Frontal cortex (tissue), 4 donors: ENCODE data around the gene HES4. TPM values are rescaled to one million over a fixed set of nuclear protein-coding genes. Genes with fewer than 3 reads are reported as not detected.
"Not testable (repeated sequence)": the region's sequence is repeated elsewhere in the genome, so short reads cannot be mapped to it uniquely, and the experiment has no call there.

Experiments
- DNase-seq, 2 donors: peaks; one replicate each; pipeline ENCODE4 v3.0.0; 2012; ENCODE audit warnings: low spot score in 2 of 2
- FAIRE-seq: peaks from 2 replicates; lab custom pipeline; 2012; peaks lifted over from hg19 to GRCh38; lab: Jason Lieb, UNC
- total RNA-seq: library from RNA; depleted of rRNA; stranded (reverse); fragments of >200 nt; gene quantifications from one replicate; pipeline ENCODE4 v1.2.3, GENCODE V29; 2014
- donor health status: control.
- donor health status: control.
- donor health status: control.

Gene HES4
- total RNA-seq, 1 donor from 2014 or later = 20.0 TPM

DNA sequence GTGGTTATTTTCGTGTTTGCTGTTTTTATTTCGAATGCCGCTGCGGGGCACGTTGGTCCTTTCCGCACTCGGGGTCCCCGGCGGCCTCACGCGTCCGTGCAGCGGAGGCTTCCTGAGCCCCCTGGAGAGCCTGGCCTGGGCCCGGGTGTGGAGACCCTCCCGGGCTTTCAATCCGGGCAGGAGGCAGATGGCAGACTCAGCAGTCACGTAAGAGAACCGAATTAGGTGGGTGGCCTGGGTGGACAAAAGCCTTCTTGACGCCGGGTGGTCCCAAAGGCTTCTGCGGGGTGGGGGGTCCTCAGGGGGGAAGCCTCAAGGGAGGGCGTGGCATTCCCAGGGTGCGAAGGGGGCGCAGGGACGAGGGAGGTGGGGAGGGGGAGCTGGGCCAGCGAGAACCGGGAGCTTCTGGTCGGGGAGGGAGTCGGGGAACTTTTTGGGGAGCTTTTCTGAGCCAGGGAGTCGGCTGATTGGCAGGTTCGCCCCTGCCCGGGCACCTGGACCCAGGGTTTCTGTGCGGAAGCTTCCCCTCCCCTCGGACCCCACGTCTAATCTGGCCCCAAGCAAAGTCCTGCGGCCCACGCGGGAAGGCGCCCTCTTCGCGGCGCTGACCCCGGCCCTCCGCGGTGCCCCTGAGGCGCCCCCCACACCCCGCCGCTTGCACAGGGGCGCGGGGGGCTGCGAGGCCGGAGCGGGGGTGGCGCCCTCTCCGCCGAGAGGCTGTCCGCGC, 1.3 kb upstream of the HES4 start:
- DNase-seq = peak in 1 of 2 donors; percentile 54

DNA sequence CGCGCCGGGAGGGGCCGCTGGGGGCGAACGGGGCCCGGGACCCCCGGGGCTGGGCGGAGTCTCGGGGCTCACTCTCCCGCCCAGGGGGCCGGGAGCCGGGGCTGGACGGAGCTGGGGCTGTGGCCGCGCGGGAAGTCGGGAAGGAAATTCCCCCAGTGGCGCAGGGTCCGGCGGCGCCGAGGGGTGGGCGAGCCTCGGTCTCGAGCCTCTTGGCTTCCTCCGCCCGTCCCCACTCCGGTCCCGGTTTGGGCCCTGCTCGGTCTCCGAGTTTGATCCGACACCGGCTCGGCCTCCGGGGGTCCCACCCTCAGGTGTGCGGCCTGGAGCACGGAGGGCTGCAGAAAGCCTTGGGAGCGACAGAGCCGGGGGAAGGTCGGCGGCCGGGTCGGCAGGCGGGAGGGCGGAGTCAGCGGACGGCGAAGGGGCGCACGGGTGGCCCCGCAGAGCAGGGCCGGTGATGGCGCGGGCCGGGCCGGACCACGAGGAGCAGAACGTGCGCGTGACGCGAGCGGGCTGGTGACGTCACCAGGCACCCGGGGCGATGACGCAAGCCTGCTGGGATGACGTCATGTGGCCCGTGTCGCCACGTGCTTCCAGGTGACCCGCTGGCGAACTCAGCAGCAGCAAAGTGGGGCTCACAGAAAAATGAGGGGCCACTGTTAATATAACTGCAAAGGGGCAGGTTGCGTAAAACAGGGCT, 610 bp upstream of the HES4 start:
- FAIRE-seq (no peak), DNase-seq (peak; percentile 85 to 94)

More for the DNA sequence above, 1.3 kb upstream of the HES4 start:
- FAIRE-seq = no peak

DNA sequence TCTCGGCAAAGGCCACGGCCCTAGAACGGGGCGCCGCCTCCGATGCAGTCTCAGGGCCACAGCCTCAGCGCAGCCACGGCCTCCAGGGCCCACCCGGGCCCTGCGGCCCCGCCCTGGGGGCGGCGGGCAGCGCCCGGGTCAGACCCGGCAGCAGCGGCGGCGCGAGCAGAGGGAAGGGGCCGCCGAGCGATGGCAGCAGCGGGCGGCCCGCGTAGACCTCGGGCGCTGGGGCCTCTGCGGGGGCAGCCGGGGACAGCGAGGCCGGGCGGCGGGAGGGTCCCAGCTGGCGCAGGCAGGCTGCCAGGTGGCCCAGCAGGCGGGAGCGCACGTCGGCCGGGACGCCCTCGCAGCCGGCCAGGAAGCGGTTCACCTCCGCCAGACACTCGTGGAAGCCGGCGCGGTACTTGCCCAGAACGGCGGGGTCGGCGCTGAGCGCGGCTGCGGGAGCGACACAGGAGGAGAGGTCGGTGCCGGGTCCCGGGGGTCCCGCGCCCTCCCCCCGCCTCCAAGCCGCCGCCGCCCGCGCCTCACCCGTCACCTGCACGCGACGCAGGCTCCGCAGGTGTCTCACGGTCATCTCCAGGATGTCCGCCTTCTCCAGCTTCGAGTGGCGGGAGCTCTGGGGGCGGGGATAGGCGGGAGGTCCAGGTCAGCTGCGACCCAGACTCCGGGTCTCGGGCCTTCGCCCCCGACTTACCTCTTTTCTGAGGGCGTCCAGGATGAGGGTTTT, 737 bp downstream of the HES4 start:
- FAIRE-seq (no peak), DNase-seq (peak in 1 of 2 donors; percentile 65)

DNA sequence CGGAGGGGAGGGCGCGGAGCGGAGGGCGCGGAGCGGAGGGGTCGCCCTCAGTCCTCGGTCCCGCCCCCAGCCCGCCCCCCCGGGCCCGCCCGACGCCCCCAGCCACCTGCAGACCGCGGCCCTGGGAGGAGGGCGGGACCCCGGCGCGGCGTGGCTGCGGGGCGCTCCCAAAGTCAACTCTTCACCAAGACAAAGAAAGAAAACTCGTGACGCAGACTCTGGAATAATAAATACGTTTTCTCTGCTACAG, 1.2 kb downstream of the HES4 start:
- FAIRE-seq (no peak), DNase-seq (no peak)

DNA sequence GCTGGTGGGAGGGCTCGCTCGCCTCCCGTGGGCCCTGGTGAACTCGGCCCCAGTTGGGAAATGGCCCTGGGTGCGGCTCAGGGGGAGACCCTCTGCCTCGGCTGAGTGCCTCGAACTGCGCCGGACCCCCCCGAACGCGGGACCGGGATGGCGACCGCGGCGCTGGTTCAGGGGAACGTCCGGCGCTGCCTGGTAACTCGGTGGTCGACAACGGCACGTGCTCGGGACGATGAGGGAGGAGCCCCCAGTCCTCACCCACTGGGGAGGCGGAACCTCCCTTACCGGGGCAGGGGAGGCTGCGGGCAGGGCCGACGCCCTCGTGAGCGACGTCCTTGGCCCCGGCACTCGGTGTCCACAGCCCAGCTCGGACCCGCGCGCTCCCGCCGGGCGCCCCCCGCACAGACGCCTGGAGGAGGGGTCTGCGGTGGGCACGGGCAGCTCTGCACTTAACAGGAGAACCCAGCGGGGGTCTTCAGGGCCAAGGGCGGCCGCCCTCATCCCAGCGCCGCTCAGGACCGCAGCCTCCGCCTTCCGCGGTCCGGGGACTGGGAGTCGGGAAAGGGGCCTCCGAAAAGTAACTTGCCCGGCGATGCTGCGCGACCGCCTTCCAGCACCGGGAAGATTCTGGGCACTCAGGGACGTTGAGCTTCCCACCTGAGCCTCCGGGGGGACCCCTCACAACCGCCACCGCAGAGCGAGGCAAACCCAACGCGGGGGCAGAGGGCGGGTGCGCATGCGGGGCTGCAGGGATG, 1.7 kb downstream of the HES4 start:
- FAIRE-seq = no peak

DNA sequence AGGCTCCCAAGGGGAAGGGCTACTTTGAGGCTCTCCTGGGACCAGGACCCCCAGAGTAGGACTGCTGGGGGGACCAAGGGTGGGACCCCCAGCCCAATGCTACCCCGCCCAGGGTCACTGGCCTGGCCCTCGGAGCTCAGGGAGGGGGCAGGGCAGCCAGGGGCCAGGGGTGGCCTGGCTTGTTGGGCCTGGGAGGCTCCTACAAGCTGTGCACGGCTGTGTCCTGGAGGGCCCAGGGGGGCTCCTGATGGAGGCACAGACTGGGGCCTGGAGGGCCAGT, 2.2 kb downstream of the HES4 start:
- DNase-seq (no peak), FAIRE-seq (no peak)

More for the DNA sequence above, 1.7 kb downstream of the HES4 start:
- DNase-seq = peak in 1 of 2 donors; percentile 37

DNA sequence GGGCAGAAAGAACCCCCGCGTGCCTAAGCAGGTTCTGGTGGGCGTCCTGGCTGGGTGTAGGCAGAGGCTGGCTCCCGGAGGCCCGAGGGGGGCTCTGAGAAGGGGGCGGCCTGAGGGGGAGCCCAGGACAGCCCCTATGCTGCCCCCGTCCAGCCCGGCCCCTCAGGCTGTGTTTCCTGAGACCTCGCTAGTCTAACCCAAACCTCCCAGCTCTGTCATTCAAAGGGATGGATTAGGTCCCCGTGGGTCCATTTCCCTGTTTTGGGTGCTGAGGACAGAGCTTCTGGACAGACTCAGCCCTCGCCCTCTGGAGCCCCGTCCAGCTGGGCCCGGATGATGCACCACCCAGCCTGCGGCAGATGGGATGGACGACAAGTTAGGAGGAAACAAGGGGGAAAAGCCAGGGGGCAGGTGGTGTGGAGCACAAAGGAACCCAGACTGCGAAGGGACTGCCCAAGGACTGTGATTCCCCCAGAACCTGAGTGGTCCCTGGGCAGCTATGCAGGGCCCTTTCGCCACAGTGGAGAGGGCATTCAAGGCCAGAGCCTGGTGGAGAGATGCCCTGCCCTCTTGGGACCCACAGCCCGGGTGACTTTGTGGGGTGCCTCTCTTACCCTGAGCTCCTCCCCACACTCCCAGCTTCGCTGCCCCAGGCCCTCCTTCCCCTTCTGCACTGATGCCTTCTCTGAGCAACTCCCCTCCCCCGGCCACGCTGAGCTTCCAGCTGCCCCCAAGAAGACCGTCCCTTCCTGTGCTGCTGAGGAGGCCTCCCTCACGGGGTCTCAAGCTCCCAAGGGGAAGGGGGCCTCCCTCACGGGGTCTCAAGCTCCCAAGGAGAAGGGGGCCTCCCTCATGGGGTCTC, 2.8 kb downstream of the HES4 start:
- FAIRE-seq = no peak
- DNase-seq = no peak

DNA sequence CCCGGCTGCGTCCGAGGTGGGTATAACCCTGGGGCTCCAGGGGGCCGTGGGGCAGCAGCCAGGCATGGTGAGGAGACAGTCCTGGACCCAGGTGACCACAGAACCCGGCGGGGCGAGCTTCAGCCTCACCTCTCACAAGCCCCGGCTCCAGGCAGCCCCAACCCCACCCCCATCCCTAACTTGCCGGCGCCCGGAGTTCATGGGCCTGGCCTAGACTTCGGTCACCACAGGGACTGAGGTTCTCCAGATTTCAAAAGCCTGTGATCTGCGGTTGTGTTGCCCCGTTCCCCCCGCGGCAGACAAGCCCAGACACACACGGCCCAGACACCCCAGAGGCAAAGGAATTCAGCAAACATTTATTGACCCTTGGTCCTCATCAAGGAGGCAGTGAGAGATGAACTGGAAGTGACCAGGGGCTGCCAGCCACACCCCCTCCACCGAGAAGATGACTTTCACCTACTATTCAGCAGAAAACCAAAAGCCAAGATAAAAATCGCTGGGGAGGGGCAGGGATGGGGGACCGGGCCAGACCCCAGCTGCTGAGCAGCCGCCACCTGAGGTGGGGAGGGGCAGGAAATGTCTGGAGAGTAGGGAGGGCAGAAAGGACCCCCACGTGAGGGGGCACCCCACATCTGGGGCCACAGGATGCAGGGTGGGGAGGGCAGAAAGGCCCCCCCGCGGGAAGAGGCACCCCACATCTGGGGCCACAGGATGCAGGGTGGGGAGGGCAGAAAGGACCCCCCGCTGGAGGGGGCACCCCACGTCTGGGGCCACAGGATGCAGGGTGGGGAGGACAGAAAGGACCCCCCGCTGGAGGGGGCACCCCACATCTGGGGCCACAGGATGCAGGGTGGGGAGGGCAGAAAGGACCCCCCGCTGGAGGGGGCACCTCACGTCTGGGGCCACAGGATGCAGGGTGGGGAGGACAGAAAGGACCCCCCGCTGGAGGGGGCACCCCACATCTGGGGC, 3.9 kb downstream of the HES4 start:
- DNase-seq = no peak
- FAIRE-seq = no peak

DNA sequence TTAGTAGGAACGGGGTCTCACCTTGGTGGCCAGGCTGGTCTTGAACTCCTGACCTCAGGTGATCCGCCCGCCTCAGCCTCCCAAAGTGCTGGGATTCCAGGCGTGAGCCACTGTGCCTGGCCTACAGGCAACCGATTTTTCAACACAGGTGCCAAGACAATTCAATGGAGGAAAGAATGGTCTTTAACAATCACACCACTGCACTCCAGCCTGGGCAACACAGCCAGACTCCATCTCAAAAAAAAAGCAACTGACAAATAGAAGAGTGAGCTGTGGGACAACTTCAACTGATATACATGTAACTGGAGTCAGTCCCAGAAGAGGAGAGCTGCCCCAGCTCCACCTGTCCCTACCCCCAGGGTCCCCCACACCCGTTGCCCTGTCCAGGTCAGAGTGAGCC, 5.4 kb downstream of the HES4 start:
- DNase-seq, FAIRE-seq: not testable (repeated sequence)

DNA sequence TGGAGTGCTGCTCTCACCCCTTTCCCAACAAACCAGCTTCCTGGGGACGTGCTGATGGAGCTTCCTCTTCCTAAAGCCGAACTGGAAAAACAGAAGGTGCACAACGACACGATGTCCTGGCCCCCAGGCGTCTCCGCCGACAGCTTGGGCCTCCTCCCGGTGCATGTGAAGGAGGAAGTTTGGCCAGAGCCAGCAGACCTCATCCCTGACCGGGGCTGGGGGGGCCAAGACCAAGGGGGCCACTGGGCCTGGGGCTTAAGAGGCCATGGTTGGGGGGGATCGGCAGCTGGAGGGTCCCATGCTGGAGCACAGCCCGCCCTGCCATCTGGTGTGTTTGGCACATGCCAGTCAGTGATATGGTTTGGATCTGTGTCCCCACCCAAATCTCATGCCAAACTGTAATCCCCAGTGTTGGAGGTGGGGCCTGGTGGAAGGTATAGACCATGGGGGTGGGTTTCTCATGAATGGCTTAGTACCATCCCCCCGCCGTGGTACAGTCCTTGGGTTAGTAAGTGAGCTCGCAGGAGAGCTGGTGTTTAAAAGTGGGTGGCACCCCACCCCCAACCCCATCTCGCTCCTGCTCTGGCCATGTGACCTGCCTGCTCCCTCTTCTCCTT, 6.4 kb downstream of the HES4 start:
- no peak for FAIRE-seq
- DNase-seq = no peak

DNA sequence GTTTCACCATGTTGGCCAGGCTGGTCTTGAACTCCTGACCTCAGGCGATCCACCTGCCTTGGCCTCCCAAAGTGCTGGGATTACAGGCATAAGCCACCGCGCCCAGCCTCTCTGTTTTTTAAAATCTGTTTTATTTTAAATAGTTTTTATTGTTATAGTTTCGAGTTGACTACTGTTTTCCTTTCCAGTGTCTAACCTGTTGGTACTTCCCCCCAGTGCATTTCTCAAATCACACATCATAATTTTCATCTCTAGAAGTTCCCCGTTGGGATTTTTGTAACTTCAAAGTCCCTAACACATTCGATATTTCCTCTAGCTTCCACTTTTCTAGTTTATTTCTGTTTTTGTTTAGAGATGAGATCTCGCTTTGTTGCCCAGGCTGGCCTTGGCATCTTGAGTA, 7.5 kb downstream of the HES4 start:
- FAIRE-seq = no peak
- no peak for DNase-seq

DNA sequence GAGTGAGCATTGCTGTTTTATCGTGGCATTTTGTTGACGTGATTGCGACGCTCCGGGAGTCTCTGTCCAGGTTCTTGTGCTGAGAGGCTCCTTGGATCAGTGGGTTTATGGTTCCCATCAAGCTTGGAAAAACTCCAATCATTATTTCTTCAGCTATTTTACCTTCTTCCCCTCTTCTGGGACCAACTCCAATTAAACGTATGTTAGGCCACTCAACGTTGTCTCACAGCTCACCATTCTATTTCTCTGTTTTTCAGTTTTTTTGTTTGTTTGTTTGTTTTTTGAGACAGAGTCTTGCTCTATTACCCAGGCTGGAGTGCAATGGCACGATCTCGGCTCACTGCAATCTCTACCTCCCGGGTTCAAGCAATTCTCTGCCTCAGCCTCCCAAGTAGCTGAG, 8.0 kb downstream of the HES4 start:
- DNase-seq (no peak), FAIRE-seq (no peak)

DNA sequence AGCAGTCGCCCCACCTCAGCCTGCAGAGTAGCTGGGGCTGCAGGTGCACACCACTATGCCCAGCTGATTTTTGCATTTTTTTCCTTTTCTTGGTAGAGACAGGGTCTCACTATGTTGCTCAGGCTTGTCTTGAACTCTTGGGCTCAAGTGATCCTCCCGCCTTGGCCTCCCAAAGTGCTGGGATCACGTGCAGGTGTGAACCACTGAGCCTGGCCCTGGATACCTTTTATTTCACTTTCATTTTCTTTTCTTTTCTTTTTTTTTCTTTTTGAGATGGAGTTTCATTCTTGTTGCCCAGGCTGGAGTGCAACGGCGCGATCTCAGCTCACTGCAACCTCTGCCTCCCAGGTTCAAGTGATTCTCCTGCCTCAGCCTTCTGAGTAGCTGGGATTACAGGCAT, 8.6 kb downstream of the HES4 start:
- not testable (repeated sequence) for DNase-seq, FAIRE-seq

DNA sequence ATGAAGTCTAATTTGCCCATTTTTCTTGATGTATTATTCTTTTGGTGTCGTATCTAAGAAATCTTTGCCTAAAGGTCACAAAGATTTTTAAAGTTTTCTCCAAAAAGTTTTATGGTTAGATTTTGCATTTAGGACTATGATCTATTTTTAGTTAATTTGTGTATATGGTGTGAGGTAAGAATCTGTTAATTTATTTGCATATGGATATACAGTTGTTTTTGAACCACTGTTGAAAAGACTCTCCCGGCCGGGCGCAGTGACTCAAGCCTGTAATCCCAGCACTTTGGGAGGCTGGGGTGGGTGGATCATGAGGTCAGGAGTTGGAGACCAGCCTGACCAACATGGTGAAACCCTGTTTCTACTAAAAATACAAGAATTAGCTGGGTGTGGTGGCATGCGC, 11.8 kb downstream of the HES4 start:
- not testable (repeated sequence) for DNase-seq, FAIRE-seq

DNA sequence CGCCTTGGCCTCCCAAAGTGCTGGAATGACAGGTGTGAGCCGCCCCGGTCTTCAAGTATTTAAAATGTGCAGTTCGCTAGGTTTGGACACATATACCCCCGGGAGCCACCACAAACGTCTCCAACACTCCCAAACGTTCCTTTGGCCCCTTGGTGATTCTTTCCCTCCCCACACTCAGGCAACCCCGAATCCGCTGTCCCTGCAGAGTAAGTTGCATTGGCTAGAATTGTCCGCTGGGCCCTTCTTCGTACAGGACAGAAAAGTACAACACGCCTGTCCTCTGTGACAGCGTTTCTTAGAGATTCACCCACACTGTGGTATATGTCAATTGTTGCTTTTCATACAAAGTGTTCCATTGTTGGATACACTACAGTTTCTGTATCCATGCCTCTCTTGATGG, 14.8 kb downstream of the HES4 start:
- FAIRE-seq (no peak), DNase-seq (no peak)

DNA sequence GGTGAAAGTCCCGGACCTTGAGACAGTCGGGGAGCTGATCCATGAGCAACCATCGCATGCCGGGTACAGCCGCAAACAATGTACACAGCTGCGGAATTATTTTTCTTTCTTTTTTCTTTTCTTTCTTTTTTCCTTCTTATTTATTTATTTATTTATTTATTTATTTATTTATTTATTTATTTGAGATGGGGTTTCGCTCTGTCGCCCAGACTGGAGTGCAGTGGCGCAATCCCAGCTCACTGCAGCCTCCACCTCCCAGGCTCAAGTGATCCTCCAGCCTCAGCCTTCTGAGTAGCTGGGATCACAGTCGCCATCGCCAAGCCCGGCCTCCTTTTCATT, 15.5 kb downstream of the HES4 start:
- FAIRE-seq = no peak
- no peak for DNase-seq

DNA sequence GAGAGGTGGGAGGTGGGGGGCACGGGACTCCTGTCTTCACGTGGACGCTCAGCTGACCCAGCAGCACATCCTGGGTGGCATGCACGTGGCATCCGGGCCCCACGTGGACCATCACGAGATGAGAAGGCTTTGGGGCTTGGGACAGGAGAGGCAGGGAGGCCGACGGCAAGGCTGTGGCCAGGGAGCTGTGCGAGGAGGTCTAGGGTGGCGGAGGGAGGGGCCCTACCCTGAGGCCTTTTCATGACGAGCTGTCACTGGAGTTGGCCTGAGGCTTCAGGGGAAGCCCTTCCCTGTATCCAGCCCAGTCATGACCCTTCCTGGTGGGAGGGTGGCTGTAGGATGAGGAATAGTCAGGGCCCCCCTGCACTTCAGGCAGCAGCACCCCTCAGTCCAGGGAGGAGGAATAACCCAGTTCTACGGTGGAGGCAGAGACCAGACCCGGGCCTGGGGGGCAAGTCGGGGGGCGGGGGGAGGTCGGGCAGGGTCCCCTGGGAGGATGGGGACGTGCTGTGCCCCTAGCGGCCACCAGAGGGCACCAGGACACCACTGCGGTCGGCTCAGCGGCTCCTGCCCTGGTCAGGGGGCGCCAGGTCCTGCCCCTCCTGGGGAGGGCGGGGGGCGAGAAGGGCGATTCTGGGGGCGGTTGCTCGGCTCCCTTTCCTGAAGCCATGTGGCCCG, 16.0 kb downstream of the HES4 start:
- FAIRE-seq = no peak
- DNase-seq = peak in 1 of 2 donors; percentile 84
